NCI-H345 treated with DMSO at 0.1 percent for 48 hours (cell line): ENCODE results near the gene SMG6.
"Not testable (repeated sequence)": the region's sequence is repeated elsewhere in the genome, so short reads cannot be mapped to it uniquely, and the experiment has no call there.

Experiments used
- DNase-seq: peaks from one replicate; lab custom pipeline; 2025; ENCODE audit not compliant: unreplicated experiment; lab: John Stamatoyannopoulos, UW

Gene SMG6

GRCh38 chr17:2151358-2152033, 152.1 kb downstream of the SMG6 start:
- no peak for DNase-seq

GRCh38 chr17:2150806-2151205, 152.8 kb downstream of the SMG6 start:
- no peak for DNase-seq

GRCh38 chr17:2149934-2150333, 153.7 kb downstream of the SMG6 start:
- no peak for DNase-seq

- no peak for DNase-seq
Measured at GRCh38 chr17:2146132-2146871, 157.3 kb downstream of the SMG6 start.

GRCh38 chr17:2144701-2145100, 158.9 kb downstream of the SMG6 start:
- no peak for DNase-seq

- DNase-seq: no peak
Measured at GRCh38 chr17:2143332-2143731, 160.3 kb downstream of the SMG6 start.

- not testable (repeated sequence) for DNase-seq
Measured at GRCh38 chr17:2142682-2143081, 160.9 kb downstream of the SMG6 start.

GRCh38 chr17:2140683-2141082, 162.9 kb downstream of the SMG6 start:
- no peak for DNase-seq

- no peak for DNase-seq
Measured at GRCh38 chr17:2138761-2139160, 164.8 kb downstream of the SMG6 start.

GRCh38 chr17:2138318-2138717, 165.3 kb downstream of the SMG6 start:
- no peak for DNase-seq

- no peak for DNase-seq
Measured at GRCh38 chr17:2137342-2138098, 166.1 kb downstream of the SMG6 start.

GRCh38 chr17:2136241-2136640, 167.3 kb downstream of the SMG6 start:
- DNase-seq: no peak

GRCh38 chr17:2128011-2128410, 175.6 kb downstream of the SMG6 start:
- DNase-seq: no peak

GRCh38 chr17:2125013-2125535, 178.5 kb downstream of the SMG6 start:
- no peak for DNase-seq

GRCh38 chr17:2124391-2124790, 179.2 kb downstream of the SMG6 start:
- no peak for DNase-seq

- no peak for DNase-seq
Measured at GRCh38 chr17:2123375-2124251, 180.0 kb downstream of the SMG6 start.

GRCh38 chr17:2122641-2123302, 180.8 kb downstream of the SMG6 start:
- no peak for DNase-seq

GRCh38 chr17:2120586-2121335, 182.8 kb downstream of the SMG6 start:
- DNase-seq: no peak

- DNase-seq: no peak
Measured at GRCh38 chr17:2113279-2113622, 190.3 kb downstream of the SMG6 start.

GRCh38 chr17:2111691-2112090, 191.9 kb downstream of the SMG6 start:
- no peak for DNase-seq
